Heart left ventricle (tissue), 16 donors: ENCODE data around the gene ZBTB7C. TPM values are rescaled to one million over a fixed set of nuclear protein-coding genes. Genes with fewer than 3 reads are reported as not detected.

Experiments used
- ATAC-seq, 4 donors: fragments of 200-7000 bp; cut with Tn5 transposase; one replicate each; pipeline ENCODE4 v1.9.1; 2020 to 2022; ENCODE audit warnings: moderate library complexity in 4 of 4, mild to moderate bottlenecking in 3 of 4, moderate number of reproducible peaks in 1 of 4
- DNase-seq, 5 donors: peaks; one replicate each; pipeline ENCODE4 v3.0.0-alpha.2; 2020
- H3K27ac ChIP-seq, 12 donors: fragments of 200-600 bp; sonication (generic) in 4 of 12; one replicate each; pipeline versions ENCODE4 v1.5.0 to v1.8.0; 2016 to 2022; ENCODE audit warnings: mild to moderate bottlenecking in 2 of 12
- H3K27me3 ChIP-seq, 9 donors: fragments of 200-600 bp; sonication (generic) in 2 of 9; one replicate each; pipeline versions ENCODE4 v1.5.1 to v1.8.0; 2016 to 2022; ENCODE audit warnings: mild to moderate bottlenecking in 3 of 9
- H3K36me3 ChIP-seq, 9 donors: fragments of 200-600 bp; sonication (generic) in 2 of 9; one replicate each; pipeline versions ENCODE4 v1.5.0 to v1.8.0; 2018 to 2022; ENCODE audit warnings: mild to moderate bottlenecking in 2 of 9
- H3K4me1 ChIP-seq, 12 donors: fragments of 200-600 bp; sonication (generic) in 4 of 12; one replicate each; pipeline versions ENCODE4 v1.5.0 to v1.8.0; 2016 to 2022; ENCODE audit warnings: mild to moderate bottlenecking in 3 of 12
- H3K4me3 ChIP-seq, 12 donors: fragments of 200-600 bp; sonication (generic) in 4 of 12; one replicate each; pipeline versions ENCODE4 v1.5.0 to v1.8.0; 2017 to 2022; ENCODE audit warnings: mild to moderate bottlenecking in 9 of 12, moderate library complexity in 4 of 12
- H3K9me3 ChIP-seq, 12 donors: fragments of 200-600 bp; sonication (generic) in 4 of 12; one replicate each; pipeline versions ENCODE4 v1.5.0 to v1.8.0; 2016 to 2022; ENCODE audit warnings: mild to moderate bottlenecking in 1 of 12
- CTCF ChIP-seq, 12 donors: fragments of 200-600 bp; sonication (generic) in 4 of 12; IDR thresholded peaks; one replicate each; pipeline versions ENCODE4 v1.5.0 to v1.8.0; 2018 to 2022; ENCODE audit warnings: antibody characterized with exemption in 12 of 12, mild to moderate bottlenecking in 5 of 12
- POLR2A ChIP-seq, 2 donors: fragments of 450-650 bp; IDR thresholded peaks; one replicate each; pipeline ENCODE4 v1.6.1; 2017; ENCODE audit warnings: antibody characterized with exemption in 2 of 2, mild to moderate bottlenecking in 2 of 2, moderate library complexity in 2 of 2
- WGBS, 4 donors: extraction: QIAGEN DNeasy Blood & Tissue Kit in 2 of 4; methylation state at CpG; one replicate each; pipeline versions ENCODE4 v1.1.5 to v1.1.7; 2013 to 2018; 5-methylcytosine and 5-hydroxymethylcytosine counted together
- intact Hi-C, 10 donors: fragments of 100-400 bp; cut with DNase I; formaldehyde crosslinking; loops; one replicate each; pipeline versions ENCODE4 v1.11.1 to v1.14.2; 2022
- polyA plus RNA-seq, 2 donors: library from polyadenylated mRNA; stranded (reverse); fragments of 200-250 nt; gene quantifications; one replicate each; pipeline ENCODE4 v1.2.3, GENCODE V29; 2013
- total RNA-seq, 9 donors: library from RNA; depleted of rRNA in 2 of 9; stranded (reverse); fragments of >200 nt in 2 of 9; fragmentation: NEBNext Ultra II Directional in 3 of 9; extraction: Animal tissue kit (Norgen Biotek cat#: 25700) in 3 of 9; gene quantifications; one replicate each; pipeline versions ENCODE4 v1.1.0 to v1.2.4, GENCODE V29; 2016 to 2023
- donor health status: ischemic (EF 13 %, LVEDD 7.1; RV severe dilation, severe dysfunction).
- donor health status: healthy with polysubstance abuse.
- donor health status: DM: no; HTN: yes; CAD: no.
- donor health status: DM: no; HTN: no; CAD: no.
- donor health status: ischemic (EF 25% LVEDD 6.9; RV normal size, moderate dysfunction).
- donor health status: ischemic (EF 25% LVEDD 5.7; RV mildly dilated, moderate dysfunction).
- donor health status: healthy.
- donor health status: DM: yes; HTN: yes; CAD: no.
- donor health status: ischemic (EF 35%, LVEDD 5.7; RV mildly dilated, moderate dysfunction).
- donor health status: nonischemic (EF 11% LVEDD 7.7; RV severe dilation, severe dysfunction).
- donor health status: DM: yes; HTN: yes; CAD: no.
- donor health status: PGD.
- donor health status: ischemic (EF 29% LVEDD 5.4; RV normal size, mild dysfunction).
- donor health status: nonischemic (EF 23%, LVEDD 6.1; RV moderate dilation, normal function).

Gene ZBTB7C
- total and polyA plus RNA-seq, 11 donors: 0.68 to 7.5 (median 2.3) TPM

GRCh38 chr18:48428475-48429177, 19.4 kb upstream of the ZBTB7C start:
- no peaks in the 10 kb centered on the region for H3K36me3 ChIP-seq
- H3K27ac ChIP-seq: no peak overlapping the region
- peak in 3 of 4 donors; percentile 73 to 80 (median 73) for ATAC-seq
- peak in 2 of 5 donors; percentile 45 to 56 for DNase-seq
- H3K4me1 ChIP-seq: no peaks in the 10 kb centered on the region
- intact Hi-C loops: no loop called here
- 58 to 68% (median 62%) methylated on average over 9 of the region's 9 CpGs for WGBS, 4 donors
- no peaks in the 10 kb centered on the region for H3K9me3 ChIP-seq
- peaks cover 0 to 20% (median 0%) of the 10 kb centered on the region in 9 donors for H3K27me3 ChIP-seq
- no peak overlapping the region for H3K4me3 ChIP-seq
- TF ChIP-seq CTCF (IDR thresholded peaks at IDR 0.05) (no peak), POLR2A (IDR thresholded peaks at IDR 0.05) (no peak)

- 12 to 20% (median 18%) methylated on average over 12 of the region's 12 CpGs for WGBS, 4 donors
- TF ChIP-seq CTCF (IDR thresholded peaks at IDR 0.05) (no peak), POLR2A (IDR thresholded peaks at IDR 0.05) (no peak)
- Histone ChIP-seq H3K27ac (no peak overlapping the region), H3K4me1 (peaks cover 0 to 14% (median 6%) of the 10 kb centered on the region in 12 donors), H3K4me3 (no peak overlapping the region), H3K9me3 (no peaks in the 10 kb centered on the region), H3K36me3 (no peaks in the 10 kb centered on the region), H3K27me3 (peaks cover 0 to 32% (median 0%) of the 10 kb centered on the region in 9 donors)
- DNase-seq: no peak
- intact Hi-C loops: loop anchor here in 1 of 10 donors (1.0 kb wide), 1 partner anchor 12 kb away; no protein-coding TSS in a partner anchor
- ATAC-seq: no peak
Observed at GRCh38 chr18:48422947-48423378, 13.8 kb upstream of the ZBTB7C start.

- H3K27me3 ChIP-seq: peaks cover 0 to 30% (median 0%) of the 10 kb centered on the region in 9 donors
- WGBS, 4 donors: 89 to 95% (median 91%) methylated on average over 10 of the region's 10 CpGs
- TF ChIP-seq CTCF (IDR thresholded peaks at IDR 0.05) (no peak), POLR2A (IDR thresholded peaks at IDR 0.05) (no peak)
- intact Hi-C loops: no loop called here
- ATAC-seq (no peak), DNase-seq (no peak)
- no peaks in the 10 kb centered on the region for H3K9me3 ChIP-seq
- H3K4me1 ChIP-seq: peaks cover 0 to 14% (median 6%) of the 10 kb centered on the region in 12 donors
- no peaks in the 10 kb centered on the region for H3K36me3 ChIP-seq
- no peak overlapping the region for H3K4me3 ChIP-seq
- H3K27ac ChIP-seq: no peak overlapping the region
Observed at GRCh38 chr18:48419277-48420022, 10.3 kb upstream of the ZBTB7C start.
